ENCODE data around the gene ARL15.

Gene ARL15

DNA sequence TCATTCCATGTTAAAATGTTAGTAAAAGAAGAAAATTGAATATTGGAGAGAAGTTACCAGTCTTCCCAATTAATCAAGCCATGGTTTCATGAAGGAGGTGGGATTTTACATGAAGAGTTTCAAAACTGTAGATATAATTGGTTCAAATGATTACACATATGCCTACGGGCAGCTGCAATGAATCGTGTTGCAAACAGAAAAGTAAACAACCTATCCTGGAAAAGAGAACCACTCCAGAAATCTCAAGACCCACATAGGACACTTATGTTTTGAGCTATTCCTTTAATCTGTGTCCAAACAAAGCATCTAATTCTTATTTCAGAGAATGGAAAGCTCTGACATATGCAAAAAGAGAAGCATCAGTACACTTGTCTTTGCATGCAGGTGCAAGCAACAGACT is 409.7 kb downstream of the ARL15 start:
- H3K4me3 ChIP-seq (replicated peaks; ENCODE audit: insufficient read depth, low read length), result no peak overlapping the region
- H3K27ac ChIP-seq (replicated peaks), result no peak overlapping the region
- DNase-seq (ENCODE audit: low read depth in 1 of 2, low spot score in 1 of 2), result no peak
- TF ChIP-seq CTCF (IDR thresholded peaks at IDR 0.05; ENCODE audit: insufficient read depth, low read length) (no peak), GABPA (IDR thresholded peaks at IDR 0.05; ENCODE audit: low read depth) (no peak), SPI1 (IDR thresholded peaks at IDR 0.05; ENCODE audit: borderline replicate concordance, low read depth) (no peak), POLR2AphosphoS5 (IDR thresholded peaks at IDR 0.05; ENCODE audit: low read depth) (no peak)
- TF ChIP-seq, protein P1, sequence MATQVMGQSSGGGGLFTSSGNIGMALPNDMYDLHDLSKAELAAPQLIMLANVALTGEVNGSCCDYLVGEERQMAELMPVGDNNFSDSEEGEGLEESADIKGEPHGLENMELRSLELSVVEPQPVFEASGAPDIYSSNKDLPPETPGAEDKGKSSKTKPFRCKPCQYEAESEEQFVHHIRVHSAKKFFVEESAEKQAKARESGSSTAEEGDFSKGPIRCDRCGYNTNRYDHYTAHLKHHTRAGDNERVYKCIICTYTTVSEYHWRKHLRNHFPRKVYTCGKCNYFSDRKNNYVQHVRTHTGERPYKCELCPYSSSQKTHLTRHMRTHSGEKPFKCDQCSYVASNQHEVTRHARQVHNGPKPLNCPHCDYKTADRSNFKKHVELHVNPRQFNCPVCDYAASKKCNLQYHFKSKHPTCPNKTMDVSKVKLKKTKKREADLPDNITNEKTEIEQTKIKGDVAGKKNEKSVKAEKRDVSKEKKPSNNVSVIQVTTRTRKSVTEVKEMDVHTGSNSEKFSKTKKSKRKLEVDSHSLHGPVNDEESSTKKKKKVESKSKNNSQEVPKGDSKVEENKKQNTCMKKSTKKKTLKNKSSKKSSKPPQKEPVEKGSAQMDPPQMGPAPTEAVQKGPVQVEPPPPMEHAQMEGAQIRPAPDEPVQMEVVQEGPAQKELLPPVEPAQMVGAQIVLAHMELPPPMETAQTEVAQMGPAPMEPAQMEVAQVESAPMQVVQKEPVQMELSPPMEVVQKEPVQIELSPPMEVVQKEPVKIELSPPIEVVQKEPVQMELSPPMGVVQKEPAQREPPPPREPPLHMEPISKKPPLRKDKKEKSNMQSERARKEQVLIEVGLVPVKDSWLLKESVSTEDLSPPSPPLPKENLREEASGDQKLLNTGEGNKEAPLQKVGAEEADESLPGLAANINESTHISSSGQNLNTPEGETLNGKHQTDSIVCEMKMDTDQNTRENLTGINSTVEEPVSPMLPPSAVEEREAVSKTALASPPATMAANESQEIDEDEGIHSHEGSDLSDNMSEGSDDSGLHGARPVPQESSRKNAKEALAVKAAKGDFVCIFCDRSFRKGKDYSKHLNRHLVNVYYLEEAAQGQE (IDR thresholded peaks at IDR 0.05; ENCODE audit: insufficient replicate concordance, low read depth), result no peak
- H3K27me3 ChIP-seq (ENCODE audit: insufficient read depth, poor library complexity, severe bottlenecking), result no peaks in the 10 kb centered on the region

DNA sequence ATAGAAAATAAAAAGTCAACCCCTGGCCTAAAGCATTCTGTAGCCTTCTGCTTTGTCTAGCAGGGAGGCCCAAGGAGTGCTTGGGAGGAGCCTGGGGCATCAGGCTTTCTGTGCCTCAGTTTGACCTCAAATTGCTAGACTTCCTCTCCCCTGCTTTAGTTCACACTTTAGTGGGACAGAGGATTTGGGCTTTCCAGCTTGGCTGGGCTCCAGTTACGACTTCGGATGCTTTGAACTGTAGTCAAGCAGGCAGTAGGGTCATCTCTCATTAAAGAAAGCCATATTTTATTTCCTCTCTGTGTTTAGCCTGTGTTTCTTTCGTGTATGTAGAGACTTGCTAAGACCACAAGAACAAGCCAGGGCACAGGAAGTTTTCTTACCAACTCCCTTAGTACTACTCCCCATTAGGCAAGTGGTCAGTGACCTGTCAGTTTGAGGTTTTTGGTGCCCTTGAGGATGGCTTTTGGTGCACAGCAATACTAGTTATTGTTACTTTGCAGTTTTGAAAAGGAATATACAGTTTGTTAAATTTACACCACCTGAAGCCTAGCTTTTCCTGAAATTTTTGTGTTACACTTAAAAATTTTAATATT is 415.2 kb downstream of the ARL15 start:
- no peaks in the 10 kb centered on the region for H3K27me3 ChIP-seq (ENCODE audit: insufficient read depth, poor library complexity, severe bottlenecking)
- no peak overlapping the region for H3K27ac ChIP-seq (replicated peaks)
- DNase-seq (ENCODE audit: low read depth in 1 of 2, low spot score in 1 of 2), result no peak
- H3K4me3 ChIP-seq (replicated peaks; ENCODE audit: insufficient read depth, low read length), result no peak overlapping the region
- TF ChIP-seq CTCF (IDR thresholded peaks at IDR 0.05; ENCODE audit: insufficient read depth, low read length), result no peak
- TF ChIP-seq POLR2AphosphoS5 (IDR thresholded peaks at IDR 0.05; ENCODE audit: low read depth), result no peak
- no peak for TF ChIP-seq GABPA (IDR thresholded peaks at IDR 0.05; ENCODE audit: low read depth)

DNA sequence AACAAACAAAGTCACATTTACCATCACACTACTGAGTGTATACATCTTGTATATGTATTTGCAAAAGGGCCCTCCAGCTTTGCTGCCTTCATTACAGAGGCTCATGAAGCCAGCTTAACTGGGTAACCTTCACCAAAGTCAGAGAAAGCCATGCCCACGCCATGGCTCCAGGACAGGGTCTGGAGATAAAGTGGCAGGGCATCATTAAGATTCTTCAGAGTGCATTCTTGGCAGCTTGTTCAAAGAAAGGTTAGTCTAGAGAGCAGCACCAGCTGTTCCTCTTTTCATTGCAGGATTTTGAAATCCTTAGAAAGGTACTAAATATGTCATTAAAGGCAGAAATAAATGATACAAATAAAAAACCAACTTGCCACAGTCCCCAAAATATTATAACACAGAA is 416.7 kb downstream of the ARL15 start:
- no peak overlapping the region for H3K4me3 ChIP-seq (replicated peaks; ENCODE audit: insufficient read depth, low read length)
- H3K27ac ChIP-seq (replicated peaks), result no peak overlapping the region
- no peaks in the 10 kb centered on the region for H3K27me3 ChIP-seq (ENCODE audit: insufficient read depth, poor library complexity, severe bottlenecking)
- TF ChIP-seq, protein P1 (IDR thresholded peaks at IDR 0.05; ENCODE audit: insufficient replicate concordance, low read depth), result no peak
- TF ChIP-seq POLR2AphosphoS5 (IDR thresholded peaks at IDR 0.05; ENCODE audit: low read depth) (no peak), CTCF (IDR thresholded peaks at IDR 0.05; ENCODE audit: insufficient read depth, low read length) (no peak), SPI1 (IDR thresholded peaks at IDR 0.05; ENCODE audit: borderline replicate concordance, low read depth) (peak; percentile 72), GABPA (IDR thresholded peaks at IDR 0.05; ENCODE audit: low read depth) (no peak)
- no peak for DNase-seq (ENCODE audit: low read depth in 1 of 2, low spot score in 1 of 2)

- no peak overlapping the region for H3K4me3 ChIP-seq (replicated peaks; ENCODE audit: insufficient read depth, low read length)
- TF ChIP-seq, protein P1 (IDR thresholded peaks at IDR 0.05; ENCODE audit: insufficient replicate concordance, low read depth), result no peak
- TF ChIP-seq POLR2AphosphoS5 (IDR thresholded peaks at IDR 0.05; ENCODE audit: low read depth) (no peak), CTCF (IDR thresholded peaks at IDR 0.05; ENCODE audit: insufficient read depth, low read length) (no peak), GABPA (IDR thresholded peaks at IDR 0.05; ENCODE audit: low read depth) (no peak), SPI1 (IDR thresholded peaks at IDR 0.05; ENCODE audit: borderline replicate concordance, low read depth) (no peak)
- no peaks in the 10 kb centered on the region for H3K27me3 ChIP-seq (ENCODE audit: insufficient read depth, poor library complexity, severe bottlenecking)
- DNase-seq (ENCODE audit: low read depth in 1 of 2, low spot score in 1 of 2), result peak in 1 of 2 experiments; percentile 0
- H3K27ac ChIP-seq (replicated peaks), result no peak overlapping the region
These were observed 418.1 kb downstream of the ARL15 start for GRCh38 chr5:53892224-53892623.
